Activated CD8-positive, alpha-beta memory T cell treated with anti-CD3 and anti-CD28 coated beads for 48 hours (primary cell): ENCODE data around the gene JMJD1C.
A peak's percentile ranks its signal among the peaks of the same experiment; 100 is the strongest.
"Not testable (repeated sequence)": the region's sequence is repeated elsewhere in the genome, so short reads cannot be mapped to it uniquely, and the experiment has no call there.

Experiments used
- DNase-seq, 3 experiments: peaks; one replicate each; pipeline ENCODE4 v3.0.0-alpha.2; 2020; ENCODE audit warnings: low read depth in 2 of 3, low spot score in 2 of 3

JMJD1C gene, protein sequence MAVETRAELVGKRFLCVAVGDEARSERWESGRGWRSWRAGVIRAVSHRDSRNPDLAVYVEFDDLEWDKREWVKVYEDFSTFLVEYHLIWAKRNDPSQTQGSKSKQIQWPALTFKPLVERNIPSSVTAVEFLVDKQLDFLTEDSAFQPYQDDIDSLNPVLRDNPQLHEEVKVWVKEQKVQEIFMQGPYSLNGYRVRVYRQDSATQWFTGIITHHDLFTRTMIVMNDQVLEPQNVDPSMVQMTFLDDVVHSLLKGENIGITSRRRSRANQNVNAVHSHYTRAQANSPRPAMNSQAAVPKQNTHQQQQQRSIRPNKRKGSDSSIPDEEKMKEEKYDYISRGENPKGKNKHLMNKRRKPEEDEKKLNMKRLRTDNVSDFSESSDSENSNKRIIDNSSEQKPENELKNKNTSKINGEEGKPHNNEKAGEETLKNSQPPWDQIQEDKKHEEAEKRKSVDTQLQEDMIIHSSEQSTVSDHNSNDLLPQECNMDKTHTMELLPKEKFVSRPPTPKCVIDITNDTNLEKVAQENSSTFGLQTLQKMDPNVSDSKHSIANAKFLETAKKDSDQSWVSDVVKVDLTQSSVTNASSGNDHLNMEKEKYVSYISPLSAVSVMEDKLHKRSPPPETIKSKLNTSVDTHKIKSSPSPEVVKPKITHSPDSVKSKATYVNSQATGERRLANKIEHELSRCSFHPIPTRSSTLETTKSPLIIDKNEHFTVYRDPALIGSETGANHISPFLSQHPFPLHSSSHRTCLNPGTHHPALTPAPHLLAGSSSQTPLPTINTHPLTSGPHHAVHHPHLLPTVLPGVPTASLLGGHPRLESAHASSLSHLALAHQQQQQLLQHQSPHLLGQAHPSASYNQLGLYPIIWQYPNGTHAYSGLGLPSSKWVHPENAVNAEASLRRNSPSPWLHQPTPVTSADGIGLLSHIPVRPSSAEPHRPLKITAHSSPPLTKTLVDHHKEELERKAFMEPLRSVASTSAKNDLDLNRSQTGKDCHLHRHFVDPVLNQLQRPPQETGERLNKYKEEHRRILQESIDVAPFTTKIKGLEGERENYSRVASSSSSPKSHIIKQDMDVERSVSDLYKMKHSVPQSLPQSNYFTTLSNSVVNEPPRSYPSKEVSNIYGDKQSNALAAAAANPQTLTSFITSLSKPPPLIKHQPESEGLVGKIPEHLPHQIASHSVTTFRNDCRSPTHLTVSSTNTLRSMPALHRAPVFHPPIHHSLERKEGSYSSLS (N-terminal part only)

DNA sequence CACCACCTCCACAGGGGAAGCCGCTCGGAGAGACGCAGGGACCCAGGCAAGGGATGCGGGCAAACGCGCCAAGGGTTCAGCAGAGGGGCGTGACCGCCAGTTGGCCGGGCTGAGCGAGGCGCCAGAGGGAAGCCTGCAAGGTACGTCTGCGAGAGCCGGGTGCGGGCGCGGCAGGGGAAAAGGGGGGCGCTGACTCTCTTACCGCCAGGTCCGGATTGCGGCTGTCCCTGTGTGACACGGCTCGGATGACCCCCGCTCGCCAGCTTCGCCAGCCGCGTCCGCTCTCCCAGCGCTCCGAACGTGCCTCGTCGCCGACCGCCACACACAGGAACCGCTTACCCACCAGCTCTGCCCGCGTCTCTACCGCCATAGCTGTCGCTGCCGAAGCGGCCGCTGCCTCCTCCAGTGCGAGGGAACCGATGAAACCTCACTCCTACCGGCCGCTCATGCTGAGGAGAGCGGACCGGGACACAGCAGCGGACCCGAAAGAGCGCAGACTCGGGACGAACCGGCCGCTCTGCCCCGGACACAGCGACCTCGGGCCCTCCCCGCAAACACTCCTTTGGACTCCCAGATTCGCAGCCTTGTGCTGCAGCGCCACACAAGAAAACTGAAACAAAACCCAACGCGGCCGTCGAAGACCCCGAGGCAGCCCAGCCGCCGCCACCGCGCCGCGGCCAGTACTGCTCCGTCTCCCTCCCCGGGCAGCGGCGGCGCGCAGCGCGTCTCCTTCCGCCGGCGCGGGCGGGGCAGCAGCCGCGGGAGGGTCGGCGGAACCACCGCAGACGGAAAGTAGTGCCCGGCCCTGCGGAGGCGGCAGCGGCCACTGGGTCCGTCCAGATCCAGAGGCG lies at the start of gene JMJD1C:
Gene JMJD1C (minus strand): TSS at position 685 of the 851 bp plus-strand sequence. CDS start 315 bp downstream, at position 370.
- DNase-seq, result peak; percentile 34 to 39 (median 37)

DNA sequence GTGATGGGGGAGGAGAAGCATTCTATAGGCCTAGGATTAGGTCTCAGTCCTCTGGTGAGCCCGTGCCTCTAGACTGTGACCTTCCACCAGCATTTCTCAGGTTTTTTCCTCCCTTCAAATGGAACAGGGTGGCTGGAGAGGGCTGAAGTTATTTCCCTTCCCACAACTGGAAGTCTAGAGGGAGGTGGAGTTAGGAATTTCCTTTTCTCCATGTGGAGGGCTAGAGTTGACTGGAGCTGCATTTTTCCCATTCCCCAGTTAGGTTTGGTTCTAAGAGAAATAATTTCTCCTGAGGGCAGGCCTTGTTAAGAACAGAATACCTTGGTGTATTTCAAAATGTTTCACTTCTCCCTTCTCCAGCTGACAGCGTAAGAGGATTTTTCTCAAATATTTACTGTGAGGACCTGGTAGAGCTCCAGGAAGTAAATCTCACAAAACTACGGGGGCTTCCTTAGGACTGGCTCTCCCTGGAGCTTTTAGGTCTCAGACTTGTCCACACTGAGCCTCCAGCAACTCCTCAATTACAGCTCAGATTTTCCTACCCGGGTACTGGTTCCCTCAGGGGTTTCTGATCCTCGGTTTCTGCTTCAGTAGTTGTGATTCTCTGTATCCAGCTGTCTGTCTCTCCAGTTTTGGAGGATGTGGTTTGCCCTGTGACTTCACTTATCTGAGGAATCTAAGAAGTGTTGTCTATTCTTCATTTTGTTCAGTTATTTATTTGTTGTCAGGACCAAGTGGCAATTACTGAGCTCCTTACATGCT lies 49.4 kb upstream of the JMJD1C start:
- no peak for DNase-seq

DNA sequence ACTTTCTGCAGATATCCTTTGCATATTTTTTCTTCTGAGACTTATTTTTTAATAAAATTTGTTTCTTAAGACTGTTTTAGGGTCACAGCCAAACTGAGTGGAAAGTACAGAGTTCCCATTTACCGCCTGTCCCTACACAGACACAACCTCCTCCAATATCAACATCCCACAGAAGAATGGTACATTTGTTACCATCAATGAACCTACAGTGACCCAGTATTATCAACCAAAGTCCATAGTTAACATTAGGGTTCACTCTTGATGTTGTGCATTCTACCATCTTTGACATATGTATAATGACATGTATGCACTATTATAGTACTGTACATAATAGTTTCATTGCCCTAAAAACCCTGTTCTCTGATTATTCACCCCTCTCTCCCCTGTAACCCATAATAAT lies 40.8 kb upstream of the JMJD1C start:
- DNase-seq, result no peak

DNA sequence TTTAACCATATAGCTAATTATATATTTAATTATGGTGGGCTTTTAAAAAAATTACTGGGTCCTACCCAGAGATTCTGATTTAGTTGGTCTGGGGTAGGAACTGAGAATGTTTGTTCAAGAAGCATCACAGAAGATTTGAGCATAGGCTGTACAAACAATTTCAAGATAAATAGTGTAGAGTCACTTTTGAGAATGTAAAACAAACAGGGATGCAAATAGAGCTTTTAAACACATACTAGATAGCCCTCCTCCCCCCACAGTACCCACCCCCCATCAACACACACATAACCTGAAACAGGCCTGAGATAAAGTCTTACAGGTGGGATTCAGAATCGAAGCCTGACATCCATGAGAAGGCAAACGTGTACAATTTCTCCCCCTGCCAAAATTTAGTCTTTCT lies 39.8 kb upstream of the JMJD1C start:
- DNase-seq, result no peak

DNA sequence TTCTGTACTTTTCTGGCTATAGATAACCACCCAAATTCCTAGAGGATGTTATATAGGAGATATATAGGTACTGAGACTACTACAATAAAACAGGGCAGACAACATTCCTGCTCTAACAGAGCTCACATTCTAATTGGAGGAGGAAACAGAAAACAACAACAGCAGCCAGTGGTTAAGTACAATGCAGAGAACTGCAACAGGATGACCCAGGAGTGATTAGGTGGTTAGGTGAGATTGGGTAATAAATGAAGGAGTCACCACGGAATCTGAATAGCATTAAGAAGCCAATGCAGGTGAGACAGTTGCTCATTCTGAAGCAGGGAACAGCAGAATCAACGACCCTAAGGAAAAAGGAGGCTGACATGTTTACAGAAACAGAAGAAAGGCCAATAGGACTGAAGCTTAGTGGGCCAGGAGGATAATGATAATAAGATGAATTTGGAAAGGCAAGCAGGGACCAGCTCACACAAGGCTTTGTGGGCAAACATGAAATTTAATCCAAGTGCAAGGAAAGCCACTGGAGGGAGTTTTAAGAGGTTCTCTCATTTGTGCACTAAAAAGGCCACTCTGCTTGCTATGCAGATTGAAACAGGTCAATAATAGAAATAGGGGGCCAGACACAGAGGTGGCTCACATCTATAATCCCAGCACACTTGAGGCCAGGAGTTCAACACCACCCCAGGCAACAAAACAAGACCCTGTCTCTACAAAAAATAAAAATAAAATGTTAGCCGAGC lies 38.5 kb upstream of the JMJD1C start:
- DNase-seq, result no peak

DNA sequence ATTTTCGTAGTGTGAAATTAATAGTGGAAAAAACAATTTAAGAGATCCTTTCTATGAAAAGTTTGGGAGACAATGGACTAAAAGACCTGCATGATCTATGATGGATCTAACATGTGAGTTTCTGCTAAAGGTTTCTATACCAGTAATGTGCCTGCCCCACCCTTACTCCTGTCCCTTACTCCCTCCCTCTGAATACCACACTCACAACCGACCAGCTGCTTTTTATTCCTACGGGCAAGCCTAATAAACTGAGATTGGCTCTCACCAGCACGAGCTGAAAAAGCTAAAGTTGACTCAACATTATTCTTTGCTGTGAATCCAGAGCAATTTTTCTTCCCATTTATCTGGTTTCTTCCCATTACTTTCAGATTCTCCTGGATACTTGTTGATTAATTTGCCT lies 37.6 kb upstream of the JMJD1C start:
- DNase-seq, result no peak

DNA sequence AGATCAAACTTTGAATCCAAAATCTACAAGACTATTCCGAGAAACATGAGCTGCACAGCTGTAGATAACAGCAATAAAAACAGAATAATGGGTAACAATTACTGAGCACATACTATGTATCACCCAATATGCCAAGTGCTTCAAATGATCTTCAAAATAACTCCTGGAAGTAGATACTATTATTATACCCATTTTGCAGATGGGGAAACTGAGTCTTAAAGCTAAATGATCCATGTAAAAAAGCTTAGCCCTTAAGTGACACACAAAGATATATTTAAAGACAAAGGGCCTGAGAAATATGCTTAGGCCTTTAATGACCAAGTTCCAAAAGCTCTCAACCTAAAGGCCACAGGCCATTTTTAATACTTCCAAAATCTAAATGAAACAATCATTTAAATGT lies 37.1 kb upstream of the JMJD1C start:
- DNase-seq, result no peak

DNA sequence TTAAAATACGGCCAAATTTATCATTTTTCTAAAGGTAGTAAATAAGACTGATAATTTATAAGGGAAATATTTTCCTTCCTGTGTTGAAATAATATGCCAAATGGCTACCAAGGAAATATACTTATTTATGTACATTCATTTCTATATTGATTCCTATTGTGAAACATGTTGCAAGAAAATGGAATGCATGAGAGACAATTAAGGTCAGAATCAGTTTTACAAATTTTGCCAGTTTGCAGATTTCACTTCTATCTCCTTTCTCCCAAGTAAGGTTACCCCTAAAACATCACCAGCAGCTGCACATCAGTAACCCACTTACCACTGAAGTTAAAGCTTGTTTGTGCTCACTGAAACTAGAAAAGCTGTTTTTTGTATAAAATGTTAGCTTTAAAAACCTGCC lies 36.2 kb upstream of the JMJD1C start:
- no peak for DNase-seq

DNA sequence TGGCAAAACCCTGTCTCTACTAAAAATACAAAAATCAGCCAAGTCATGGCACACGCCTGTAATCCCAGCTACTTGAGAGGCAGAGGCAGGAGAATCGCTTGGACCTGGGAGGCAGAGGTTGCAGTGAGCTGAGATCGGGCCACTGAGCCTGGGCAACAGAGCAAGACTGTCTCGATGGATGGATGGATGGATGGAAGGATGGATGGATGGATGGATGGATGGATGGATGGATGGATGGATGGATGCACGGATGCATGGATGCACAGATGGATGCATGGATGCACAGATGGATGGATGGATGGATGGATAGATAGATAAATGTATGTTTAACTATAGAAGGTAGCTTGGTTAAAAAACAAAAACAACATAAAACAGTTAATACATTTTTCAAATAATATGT lies 34.8 kb upstream of the JMJD1C start:
- not testable (repeated sequence) for DNase-seq

DNA sequence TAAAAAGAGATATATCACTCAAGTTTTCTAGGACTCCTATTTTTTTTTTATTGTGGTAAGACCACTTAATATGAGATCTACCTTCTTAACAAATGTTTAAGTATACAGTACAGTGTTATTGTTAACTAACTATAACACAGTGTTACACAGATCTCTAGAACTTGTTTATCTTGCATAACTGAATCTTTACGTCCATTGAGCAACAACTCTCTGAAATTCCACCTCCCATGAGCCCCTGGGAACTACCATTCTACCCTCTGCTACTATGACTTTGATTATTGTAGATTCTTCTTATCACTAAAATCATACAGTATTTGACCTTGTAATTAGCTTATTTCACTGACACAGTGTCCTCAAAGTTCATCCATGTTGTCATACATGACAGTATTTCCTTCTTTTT lies 32.9 kb upstream of the JMJD1C start:
- DNase-seq, result no peak

DNA sequence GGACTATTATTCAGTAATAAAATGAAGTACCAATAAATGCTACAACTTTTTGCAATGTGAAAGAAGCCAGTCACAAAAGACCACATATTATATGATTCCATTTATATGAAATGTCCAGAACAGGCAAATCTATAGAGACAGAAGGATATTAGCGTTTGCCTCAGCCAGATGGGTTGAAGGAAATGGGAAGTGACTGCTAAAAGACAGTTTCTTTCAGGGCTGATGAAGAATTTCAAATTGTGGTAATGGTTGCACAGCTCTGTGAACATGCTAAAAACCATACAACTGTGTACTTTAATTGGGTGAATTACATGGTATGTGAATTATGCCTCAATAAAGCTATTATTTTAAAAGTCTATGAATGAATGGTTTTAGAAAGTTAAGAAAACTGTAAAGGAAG lies 31.5 kb upstream of the JMJD1C start:
- DNase-seq, result no peak

DNA sequence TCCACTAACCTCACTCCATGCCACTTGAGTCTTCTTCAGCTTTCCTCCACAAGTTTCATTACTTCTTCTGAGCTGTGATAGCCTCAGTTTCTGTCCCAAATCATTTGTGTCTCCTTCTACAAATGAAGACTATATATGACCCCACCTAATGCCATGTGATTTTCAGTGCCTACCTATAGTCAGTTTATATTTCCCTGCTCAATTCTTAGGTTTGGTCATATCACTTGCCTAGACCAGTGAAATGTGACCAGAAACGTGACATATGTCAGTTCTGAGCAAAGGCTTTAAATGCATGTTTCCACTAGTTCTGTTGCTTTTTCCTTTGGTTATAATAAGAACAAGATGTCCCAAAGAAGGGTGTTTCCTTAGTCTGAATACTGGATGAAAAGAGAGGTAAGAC lies 30.8 kb upstream of the JMJD1C start:
- DNase-seq, result no peak

DNA sequence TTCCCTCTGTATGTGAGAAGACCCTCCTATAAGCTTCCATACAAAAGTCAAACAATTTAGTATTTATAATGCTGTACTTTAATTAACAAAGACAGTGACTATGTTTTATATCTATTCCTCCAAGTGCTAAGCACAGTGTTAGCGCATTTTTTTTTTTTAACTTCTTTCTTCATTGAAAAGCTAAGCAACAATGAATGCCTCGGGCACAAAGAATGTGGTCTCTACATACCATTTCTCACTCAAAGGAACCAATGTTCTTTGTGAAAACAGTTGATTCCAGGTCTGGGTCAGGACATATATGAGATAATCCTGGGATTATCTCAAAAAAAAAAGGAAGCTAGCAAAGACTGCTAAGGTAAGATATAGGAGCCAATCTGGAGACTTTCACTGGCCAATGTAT lies 29.2 kb upstream of the JMJD1C start:
- no peak for DNase-seq

DNA sequence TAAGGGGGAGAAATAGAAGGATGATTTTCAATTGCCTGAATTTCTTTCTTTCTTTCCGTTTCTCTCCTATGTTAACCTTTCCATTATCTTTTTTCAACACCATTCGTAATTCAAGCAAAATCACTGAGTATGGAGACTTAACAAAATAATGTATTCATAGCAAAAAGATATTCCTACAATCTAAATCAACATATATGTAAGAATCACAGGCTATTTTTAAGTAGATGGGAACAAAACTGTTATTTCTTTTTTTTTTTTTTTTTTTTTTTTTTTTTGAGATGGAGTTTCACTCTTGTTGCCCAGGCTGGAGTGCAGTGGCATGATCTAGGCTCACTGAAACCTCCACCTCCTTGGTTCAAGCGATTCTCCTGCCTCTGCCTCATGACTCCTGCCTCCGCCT lies 27.2 kb upstream of the JMJD1C start:
- no peak for DNase-seq

DNA sequence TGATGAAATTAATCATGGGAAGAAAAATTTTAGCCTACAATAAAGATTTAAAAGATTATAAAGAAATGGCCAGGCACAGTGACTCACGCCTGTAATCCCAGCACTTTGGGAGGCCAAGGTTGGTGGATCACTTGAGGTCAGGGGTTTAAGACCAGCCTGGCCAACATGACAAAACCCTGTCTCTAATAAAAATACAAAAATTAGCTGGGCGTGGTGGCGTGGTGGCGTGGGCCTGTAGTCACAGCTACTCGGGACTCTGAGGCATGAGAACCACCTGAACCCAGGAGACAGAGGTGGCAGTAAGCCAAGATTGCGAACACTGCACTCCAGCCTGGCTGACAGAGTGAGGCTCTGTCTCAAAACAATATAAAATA lies 26.5 kb upstream of the JMJD1C start:
- DNase-seq, result not testable (repeated sequence)

DNA sequence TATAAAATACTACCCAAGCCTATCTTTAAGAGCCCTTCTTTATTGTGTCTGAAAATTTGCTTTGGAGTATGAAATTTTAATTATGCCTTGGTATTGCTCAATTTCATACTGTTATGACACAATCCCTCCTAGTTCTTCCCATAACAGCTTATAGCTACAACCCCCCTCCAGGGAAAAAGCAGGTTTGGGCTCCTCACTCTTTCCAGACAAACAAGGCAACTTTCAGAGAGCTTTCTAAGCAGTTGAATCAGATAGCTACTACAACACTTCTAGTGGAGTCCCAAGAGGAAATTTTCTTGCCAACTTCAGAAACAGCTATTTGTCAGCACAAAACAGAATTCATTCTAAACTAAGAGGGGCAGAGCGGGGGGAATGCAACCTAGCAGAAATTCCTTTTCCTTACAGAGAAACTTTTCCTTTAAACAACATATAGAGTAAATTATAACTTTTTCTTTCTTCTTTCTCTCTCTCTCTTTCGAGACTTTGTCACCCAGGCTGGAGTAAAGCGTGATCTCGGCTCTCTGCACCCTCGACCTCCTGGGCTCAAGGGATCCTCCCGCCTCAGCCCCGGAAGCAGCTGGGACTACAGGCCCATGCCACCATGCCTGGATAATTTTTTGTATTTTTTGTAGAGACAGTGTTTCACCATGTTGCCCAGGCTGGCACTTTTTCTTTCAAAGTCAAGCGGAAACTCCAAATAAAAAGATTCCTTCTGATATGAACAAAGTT lies 26.0 kb upstream of the JMJD1C start:
- no peak for DNase-seq

DNA sequence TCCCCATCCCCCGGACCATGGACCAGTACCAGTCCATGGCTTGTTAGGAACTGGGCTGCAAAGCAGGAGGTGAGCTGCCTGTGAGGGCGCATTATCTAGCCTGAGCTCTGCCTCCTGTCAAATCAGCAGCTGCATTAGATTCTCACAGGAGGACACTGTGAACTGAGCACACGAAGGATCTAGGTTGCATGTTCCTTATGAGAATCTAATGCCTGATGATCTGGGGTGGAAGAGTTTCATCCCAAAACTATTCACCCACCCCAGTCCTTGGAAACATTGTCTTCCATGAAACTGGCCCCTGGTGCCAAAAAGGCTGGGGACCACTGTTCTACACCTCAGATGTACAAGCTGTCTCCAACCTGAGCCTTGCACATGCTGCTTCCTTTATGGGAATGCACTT lies 24.1 kb upstream of the JMJD1C start:
- no peak for DNase-seq

DNA sequence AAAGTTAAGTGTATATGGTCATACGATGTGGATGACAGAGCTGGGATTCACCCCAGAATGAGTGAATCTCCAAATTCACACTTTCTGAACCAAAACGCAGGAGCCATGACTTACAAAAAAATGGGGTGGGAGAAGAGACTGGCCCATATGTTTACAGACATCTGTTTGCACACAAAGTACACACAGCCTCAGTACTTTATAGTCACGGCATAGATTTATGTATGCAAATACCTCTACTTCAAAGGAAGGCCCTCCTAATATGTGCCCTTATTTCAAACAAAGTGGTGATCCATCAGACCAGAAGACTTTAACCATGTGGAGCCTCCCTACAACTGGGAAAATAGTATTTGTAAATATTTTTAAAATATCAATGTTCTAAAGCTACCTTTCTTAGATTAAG lies 22.2 kb upstream of the JMJD1C start:
- no peak for DNase-seq

DNA sequence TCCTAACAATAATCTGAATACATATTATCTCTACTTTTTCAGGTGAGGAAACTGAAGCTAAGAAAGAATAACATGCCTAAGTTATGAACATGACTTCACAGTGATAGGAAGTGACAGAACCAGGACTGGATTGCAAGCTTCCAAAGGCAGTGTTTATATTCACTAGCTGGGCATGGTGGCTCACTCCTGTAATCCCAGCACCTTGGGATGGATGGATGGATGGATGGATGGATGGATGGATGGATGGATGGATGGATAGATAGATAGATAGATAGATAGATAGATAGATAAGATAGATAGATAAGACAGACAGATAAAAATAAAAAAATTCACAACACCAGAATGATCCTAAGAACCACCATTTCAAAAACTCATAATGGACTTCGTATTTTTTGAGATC lies 18.2 kb upstream of the JMJD1C start:
- DNase-seq, result no peak
